CD4-positive, alpha-beta T cell treated with Interleukin-17A for 1 hour (primary cell): ENCODE data around the gene FNDC8.
"Not testable (repeated sequence)": the region's sequence is repeated elsewhere in the genome, so short reads cannot be mapped to it uniquely, and the experiment has no call there.

Experiments
- DNase-seq: peaks from one replicate; pipeline ENCODE4 v3.0.0-alpha.2; 2020

The FNDC8 gene

DNA sequence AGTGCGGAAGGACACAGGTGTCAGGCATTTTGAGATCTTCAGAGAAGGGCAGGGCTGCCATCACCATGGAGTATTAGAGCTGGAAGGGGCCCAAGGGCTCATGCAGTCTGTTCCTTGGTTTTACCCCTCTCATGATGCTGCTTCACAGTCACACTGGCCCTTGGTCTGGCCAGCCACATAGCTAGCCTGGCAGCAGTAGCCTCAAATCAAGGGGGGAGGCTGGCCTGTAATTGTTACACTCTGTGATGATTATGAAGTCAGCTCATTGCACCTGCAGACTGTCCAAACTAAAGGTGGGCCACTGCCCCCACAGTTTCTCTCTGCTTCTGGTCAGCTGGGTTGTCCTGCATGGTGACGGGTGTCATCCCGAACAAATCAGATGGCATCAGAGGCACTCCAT, at the start of gene FNDC8:
FNDC8 (plus strand) TSS at position 301 of the 400 bp plus-strand sequence; CDS start at position 380, 79 bp downstream.
- no peak for DNase-seq

- peak; percentile 60 for DNase-seq
These were observed 48.1 kb upstream of the FNDC8 start for GRCh38 chr17:35073183-35073790.

DNA sequence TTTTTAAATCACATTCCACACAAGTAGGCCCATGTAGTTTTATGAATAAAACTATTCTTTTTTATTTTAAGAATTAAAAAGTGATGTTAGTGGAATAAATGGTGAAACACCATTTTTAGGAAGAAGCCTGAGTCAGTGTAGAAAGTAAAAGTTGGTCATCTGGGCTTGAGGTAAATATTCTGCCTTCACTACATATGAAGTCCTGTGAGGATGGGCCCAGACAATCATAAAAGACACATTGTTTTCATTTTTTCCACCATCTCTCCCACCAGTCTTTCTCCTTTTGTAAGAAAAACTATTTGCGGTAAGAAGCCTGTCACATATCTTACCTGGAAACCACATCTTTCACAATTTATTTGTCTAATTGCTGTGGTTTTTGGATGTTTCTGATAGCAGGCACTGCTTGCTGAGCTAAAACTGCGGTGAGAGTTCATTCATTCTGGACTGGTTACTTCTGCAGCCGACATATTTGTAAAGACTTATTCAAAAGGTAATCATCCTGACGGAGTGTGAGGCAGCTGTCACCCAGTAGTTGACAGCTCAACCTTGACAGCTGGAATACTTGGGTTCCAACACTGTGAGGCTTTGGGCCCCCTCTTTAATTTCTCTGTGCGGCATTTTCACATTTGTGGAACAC, 47.3 kb upstream of the FNDC8 start:
- DNase-seq = peak; percentile 53

GRCh38 chr17:35074711-35075707, 46.4 kb upstream of the FNDC8 start:
- DNase-seq = no peak

- DNase-seq = no peak
These were observed 44.5 kb upstream of the FNDC8 start for GRCh38 chr17:35076874-35077273.

DNA sequence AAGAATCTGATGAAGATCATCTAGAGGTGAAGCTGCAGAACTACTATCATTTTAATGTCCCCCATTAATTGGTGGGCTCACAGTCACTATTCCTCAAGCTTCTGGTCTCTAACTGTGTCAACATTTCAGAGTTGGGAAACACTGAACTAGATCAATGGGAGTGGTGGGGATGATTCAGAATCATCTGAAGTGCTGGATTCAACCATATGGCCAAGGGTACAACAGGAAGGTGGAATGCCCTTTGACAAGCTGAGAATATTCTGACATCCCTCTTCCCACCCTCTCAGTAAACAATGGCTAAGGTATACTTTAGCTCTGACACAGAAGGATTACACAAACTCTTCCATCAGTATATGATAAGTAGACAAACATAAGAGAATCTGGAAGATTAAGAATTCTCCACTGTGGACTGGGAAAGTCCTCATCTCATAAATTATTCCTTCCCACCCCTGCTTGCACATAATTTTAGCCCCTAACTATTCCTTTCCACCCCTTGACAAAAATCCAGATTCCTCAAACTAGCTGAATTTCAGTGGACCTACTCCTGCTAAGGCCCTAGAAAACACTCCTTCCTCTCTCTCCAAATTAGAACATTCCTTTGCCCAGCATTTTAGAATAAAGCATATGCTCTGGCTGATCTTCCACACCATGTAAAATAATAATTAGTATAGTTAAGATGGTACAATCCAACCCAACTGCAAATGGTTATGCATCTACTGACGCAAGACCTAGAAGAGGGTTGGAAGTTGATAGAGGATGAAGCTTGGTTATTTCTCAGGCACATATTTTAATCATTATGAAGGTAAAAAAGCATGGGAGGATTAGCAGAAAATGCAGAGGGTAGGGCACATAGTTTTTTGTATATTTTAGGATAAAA, 41.6 kb upstream of the FNDC8 start:
- no peak for DNase-seq

DNA sequence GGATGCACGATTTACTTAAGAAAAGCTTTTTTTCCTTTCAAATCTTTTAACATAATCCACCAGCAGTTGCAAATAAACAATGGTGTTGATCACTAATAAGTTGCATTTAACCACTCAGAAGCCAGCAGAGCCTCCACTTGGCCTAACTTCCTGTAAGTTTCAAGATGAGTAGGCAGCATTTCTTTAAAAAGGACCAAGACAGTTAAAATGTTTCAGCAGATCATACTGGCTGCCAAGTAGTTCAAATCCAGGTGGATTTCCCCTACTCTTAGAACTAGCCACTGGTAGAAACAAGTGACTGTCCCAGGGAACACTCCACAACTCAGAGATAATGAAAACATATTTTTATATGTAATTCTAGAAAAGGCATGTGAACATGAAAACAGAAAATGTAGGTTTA, 40.9 kb upstream of the FNDC8 start:
- peak; percentile 34 for DNase-seq

DNA sequence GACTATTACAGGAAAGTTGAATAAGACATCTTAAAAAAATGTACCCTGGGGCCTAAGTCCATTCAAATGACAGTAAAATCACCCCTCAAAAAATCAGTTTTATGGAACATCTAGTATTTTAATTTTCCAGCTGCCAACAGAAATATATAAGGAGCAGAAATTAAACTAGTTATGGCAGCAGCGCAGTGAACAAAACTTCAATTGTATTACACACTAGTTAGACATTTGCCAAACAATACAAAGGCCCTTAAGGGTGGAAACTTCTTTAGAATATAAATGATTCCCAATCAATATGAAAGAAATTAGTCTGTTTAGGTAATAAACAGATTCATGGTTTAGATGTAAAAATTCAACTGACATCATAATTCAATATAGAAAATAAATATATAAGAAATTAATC, 39.8 kb upstream of the FNDC8 start:
- no peak for DNase-seq

DNA sequence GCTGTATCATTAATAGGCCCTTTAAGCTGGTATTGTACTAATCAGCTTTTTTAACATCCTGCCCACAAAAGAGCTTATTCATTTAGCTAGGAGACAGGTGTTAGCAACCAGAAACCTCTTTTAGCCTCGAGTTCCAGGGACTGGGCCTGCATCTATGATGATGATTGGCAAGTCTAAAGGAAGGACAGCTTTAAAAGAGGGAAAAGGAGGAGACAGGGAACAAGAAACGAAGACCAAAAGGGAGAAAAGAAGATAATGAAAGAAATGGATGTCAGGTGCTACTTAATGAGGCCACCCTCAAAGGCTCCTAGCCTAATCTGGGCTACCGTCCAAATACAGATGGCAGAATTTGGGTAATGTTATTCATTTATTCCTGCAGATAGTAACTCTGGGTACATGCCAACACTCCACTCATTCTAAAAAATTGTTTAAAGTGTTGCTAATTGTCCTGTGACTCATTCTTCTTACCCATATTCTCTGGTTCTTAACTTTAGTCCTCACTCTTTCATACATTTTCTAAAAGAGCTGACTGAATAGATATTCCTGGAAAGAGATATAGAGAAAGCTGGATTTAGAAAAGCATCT, 39.2 kb upstream of the FNDC8 start:
- DNase-seq = peak; percentile 42

GRCh38 chr17:35083071-35083470, 38.3 kb upstream of the FNDC8 start:
- DNase-seq = no peak

DNA sequence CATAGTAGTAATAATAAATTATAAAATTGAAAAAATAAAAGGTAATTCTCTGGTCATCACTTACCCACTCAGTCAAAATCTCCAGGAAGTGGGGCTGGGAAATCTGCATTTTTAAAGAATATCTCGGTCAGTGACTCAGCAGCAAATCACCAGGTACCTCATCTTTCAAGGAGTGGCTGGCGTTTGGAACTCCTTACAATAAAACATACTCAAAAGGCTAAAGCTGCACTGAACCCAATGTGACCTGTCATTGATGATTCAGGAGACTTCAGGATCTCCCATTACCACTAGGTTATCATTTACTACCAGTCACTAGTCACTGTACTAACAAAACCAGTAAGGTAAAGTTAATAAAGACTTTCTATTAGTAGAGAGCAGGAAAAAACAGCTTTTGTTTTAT, 36.4 kb upstream of the FNDC8 start:
- no peak for DNase-seq

DNA sequence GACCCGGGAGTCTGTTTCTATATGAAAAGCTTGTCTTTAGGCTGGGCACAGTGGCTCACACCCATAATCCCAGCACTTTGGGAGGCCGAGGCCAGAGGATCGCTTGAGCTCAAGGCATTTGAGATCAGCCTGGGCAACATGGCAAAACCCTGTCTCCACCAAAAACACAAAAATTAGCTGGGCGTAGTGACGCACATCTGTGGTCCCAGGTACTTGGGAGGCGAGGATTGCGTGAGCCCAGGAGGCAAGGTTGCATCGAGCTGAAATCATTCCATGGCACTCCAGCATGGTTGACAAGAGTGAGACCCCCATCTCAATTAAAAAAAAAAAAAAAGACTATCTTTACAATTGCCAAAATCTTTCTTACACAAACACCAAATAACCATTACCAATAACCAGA, 35.3 kb upstream of the FNDC8 start:
- DNase-seq = no peak

- DNase-seq = peak; percentile 20
These were observed 34.4 kb upstream of the FNDC8 start for GRCh38 chr17:35086931-35087573.

DNA sequence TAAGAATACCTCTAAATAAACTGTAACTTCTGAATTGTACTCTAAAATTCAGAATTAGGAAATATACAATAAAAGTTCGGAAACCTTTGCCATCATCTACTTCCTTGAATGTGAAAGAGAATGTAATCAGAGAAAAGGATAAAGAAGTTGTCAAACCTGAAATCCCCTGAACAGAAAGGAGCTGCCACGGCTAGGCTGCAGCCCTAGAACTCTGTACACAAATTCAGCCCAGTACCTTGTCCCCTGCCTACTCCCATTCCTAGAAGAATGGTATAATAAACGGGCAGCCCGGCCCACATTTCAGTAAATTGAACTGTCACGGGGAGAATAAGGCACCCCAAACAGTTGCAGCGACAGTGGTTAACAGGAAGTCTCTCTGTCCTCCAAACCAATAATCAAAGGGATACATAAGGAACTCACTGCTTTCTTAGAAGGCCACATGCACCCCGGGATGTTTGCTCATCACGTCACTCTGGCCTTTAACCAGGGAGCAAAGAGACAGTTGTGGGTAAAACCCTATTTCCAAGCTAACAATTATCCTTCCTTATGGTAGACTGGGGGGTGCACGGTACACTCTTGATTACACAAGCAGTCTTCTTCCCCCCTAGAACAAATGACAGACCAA, 33.6 kb upstream of the FNDC8 start:
- peak; percentile 57 for DNase-seq

GRCh38 chr17:35088356-35088880, 33.0 kb upstream of the FNDC8 start:
- DNase-seq = no peak

DNA sequence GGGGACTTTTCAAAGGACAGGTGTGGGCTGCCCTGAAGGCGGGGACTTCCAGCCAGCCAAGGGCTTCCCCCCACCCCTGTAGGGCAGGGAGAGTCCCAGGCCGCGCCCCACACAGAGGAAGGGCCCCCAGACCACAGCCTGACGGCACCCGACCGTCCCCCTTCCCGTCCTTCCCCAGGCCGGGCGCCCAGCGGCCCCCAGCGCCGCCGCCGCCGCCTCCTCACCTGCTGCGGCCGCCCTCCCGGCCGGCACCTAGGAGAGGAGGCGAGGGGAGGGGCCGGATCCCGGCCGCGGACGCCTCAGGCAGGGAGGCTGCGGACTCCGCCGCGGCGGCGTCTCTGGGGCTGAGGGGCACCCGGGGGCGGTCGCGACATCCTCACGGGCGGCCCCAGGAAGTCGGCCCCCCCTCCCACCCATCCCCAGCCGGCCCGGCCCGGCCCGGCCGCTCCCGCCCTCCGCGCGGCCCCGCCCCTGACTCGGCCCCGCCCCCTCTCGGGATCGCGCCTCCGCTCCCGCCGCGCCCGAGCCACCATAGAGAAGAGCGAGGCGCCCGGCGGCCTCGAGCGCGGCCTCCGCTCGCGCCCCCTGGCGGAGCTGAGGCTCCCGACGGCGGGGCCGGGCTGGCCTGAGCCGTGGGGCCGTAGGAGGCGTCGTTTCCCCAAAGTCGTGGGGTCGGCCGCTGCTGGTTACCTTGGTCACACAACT, 32.4 kb upstream of the FNDC8 start:
- DNase-seq = peak; percentile 93

GRCh38 chr17:35089586-35090296, 31.7 kb upstream of the FNDC8 start:
- DNase-seq = no peak

GRCh38 chr17:35090707-35091106, 30.7 kb upstream of the FNDC8 start:
- DNase-seq = not testable (repeated sequence)

- DNase-seq = no peak
These were observed 26.5 kb upstream of the FNDC8 start for GRCh38 chr17:35094902-35095301.

DNA sequence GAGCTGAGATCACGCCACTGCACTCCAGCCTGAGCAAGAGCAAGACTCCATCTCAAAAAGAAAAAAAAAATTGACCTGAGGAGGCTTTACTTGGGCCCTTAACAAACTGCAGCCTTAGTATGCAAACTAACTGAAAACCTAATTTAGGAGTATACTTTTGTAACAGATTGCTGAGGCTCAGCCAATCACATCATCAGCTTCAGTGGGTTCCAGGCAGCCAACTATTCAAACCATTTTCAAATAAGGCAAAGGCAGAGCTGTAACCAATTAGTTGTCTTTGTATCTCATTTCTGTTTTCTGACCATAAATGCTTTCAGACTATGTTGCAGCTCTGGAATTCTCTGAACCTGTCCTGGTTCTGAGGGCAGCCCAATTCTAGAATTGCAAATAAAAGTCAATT, 25.7 kb upstream of the FNDC8 start:
- no peak for DNase-seq
